ENCODE data around the gene MROH2A.

- TF ChIP-seq POLR2A (IDR thresholded peaks at IDR 0.05; ENCODE audit: low read depth, low read length), result no peak
- TF ChIP-seq POLR2AphosphoS5 (IDR thresholded peaks at IDR 0.05; ENCODE audit: low read depth, low read length), result no peak
Measured at GRCh38 chr2:233852056-233852455, 73.9 kb downstream of the MROH2A start.
